Lung (tissue), 12 donors: ENCODE measurements around the gene APBA2. TPM values are rescaled to one million over a fixed set of nuclear protein-coding genes. Genes with fewer than 3 reads are reported as not detected.

Source experiments
- ATAC-seq: fragments of 200-7000 bp; cut with Tn5 transposase; one replicate; pipeline ENCODE4 v1.9.1; 2020; ENCODE audit warnings: moderate number of reproducible peaks; ENCODE audit not compliant: insufficient read depth, low FRiP score
- DNase-seq, 3 donors: peaks; one replicate each; pipeline ENCODE4 v3.0.0-alpha.2; 2013 to 2017
- H3K27ac ChIP-seq, 2 donors: one replicate each; pipeline ENCODE4 v1.5.1; 2013; ENCODE audit warnings: mild to moderate bottlenecking in 2 of 2, moderate library complexity in 2 of 2, control low read depth in 1 of 2, inconsistent platforms in 1 of 2, low read depth in 1 of 2, low read length in 1 of 2
- H3K27me3 ChIP-seq, 3 donors: one replicate each; pipeline ENCODE4 v1.5.1; 2013; ENCODE audit warnings: low read length in 2 of 3; ENCODE audit not compliant: control insufficient read depth in 3 of 3, insufficient read depth in 3 of 3
- H3K36me3 ChIP-seq, 4 donors: one replicate each; pipeline ENCODE4 v1.5.1; 2013; ENCODE audit warnings: low read length in 4 of 4, mild to moderate bottlenecking in 1 of 4, moderate library complexity in 1 of 4; ENCODE audit not compliant: control insufficient read depth in 4 of 4, insufficient read depth in 4 of 4
- H3K4me1 ChIP-seq, 5 donors: one replicate each; pipeline ENCODE4 v1.5.1; 2013; ENCODE audit warnings: low read length in 5 of 5, mild to moderate bottlenecking in 2 of 5, moderate library complexity in 1 of 5; ENCODE audit not compliant: control insufficient read depth in 5 of 5, insufficient read depth in 5 of 5
- H3K4me3 ChIP-seq: one replicate; pipeline ENCODE4 v1.5.1; 2013; ENCODE audit warnings: mild to moderate bottlenecking, control low read depth, moderate library complexity
- H3K9ac ChIP-seq, 2 donors: one replicate each; pipeline ENCODE4 v1.5.1; 2013; ENCODE audit warnings: low read length in 2 of 2, control low read depth in 1 of 2; ENCODE audit not compliant: insufficient read depth in 1 of 2
- H3K9me3 ChIP-seq, 4 donors: one replicate each; pipeline ENCODE4 v1.5.1; 2013; ENCODE audit warnings: low read length in 3 of 4, mild to moderate bottlenecking in 1 of 4, moderate library complexity in 1 of 4; ENCODE audit not compliant: control insufficient read depth in 4 of 4, insufficient read depth in 3 of 4
- CTCF ChIP-seq: IDR thresholded peaks from 2 replicates; pipeline ENCODE4 v1.5.1; 2012; ENCODE audit warnings: mild to moderate bottlenecking; ENCODE audit errors: control extremely low read depth, extremely low read depth
- WGBS, 2 donors: extraction: QIAGEN DNeasy Blood & Tissue Kit; methylation state at CpG; one replicate each; pipeline ENCODE4 v1.1.7; 2013; 5-methylcytosine and 5-hydroxymethylcytosine counted together
- polyA plus RNA-seq, 2 donors: library from polyadenylated mRNA; stranded (reverse); fragments of 200-250 nt; gene quantifications; one replicate each; pipeline ENCODE4 v1.2.1, GENCODE V29; 2013
- total RNA-seq, 2 donors: library from RNA; depleted of rRNA in 1 of 2; stranded (reverse); fragments of >200 nt in 1 of 2; gene quantifications; one replicate each; pipeline ENCODE4 v1.2.1, GENCODE V29; 2014 to 2021
- donor health status: control.
- donor health status: control.
- donor health status: Bipolar disorder and iron deficiency.
- donor health status: healthy.
- donor health status: DM: yes; HTN: yes; CAD: no.

Gene APBA2
- total and polyA plus RNA-seq, 4 donors: 1.6 to 18.3 (median 4.5) TPM

DNA sequence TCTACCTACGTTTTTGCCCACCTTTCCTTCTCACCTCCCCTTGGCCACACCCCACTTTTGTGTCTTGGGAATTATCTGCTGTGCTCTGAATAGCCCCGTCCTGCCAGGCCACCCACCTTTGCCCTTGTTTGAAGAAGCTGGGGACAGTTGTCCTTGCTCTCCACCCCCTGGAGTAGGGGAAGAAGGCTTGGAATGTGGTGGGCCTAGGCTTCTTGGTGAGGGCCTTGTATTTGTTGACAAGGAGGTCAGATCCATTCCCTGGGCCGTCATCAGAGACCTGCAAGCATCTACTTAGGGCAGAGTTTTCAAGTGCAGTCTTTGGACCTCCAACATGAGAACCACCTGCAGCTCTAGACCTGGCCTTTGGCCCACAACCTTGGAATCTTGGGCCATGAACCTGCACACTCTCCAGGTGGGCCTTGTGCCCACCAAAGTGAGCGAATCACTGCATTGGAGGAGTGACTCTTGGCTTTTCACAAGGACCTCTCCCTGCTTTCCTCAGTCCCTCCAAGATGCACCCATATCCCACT, 160.6 kb downstream of the APBA2 start:
- TF ChIP-seq CTCF: no peak
- H3K27ac ChIP-seq: no peak overlapping the region
- H3K27me3 ChIP-seq: no peaks in the 10 kb centered on the region
- H3K36me3 ChIP-seq: no peaks in the 10 kb centered on the region
- no peaks in the 10 kb centered on the region for H3K9me3 ChIP-seq
- H3K4me1 ChIP-seq: peaks cover 0 to 8% (median 0%) of the 10 kb centered on the region in 5 donors
- WGBS, 2 donors: 87 to 91% methylated on average over 4 of the region's 4 CpGs
- DNase-seq: no peak
- no peak overlapping the region for H3K4me3 ChIP-seq
- ATAC-seq: no peak
- H3K9ac ChIP-seq: no peak overlapping the region

- Histone ChIP-seq H3K27ac (no peak overlapping the region), H3K9ac (no peak overlapping the region), H3K27me3 (no peaks in the 10 kb centered on the region), H3K4me3 (no peak overlapping the region), H3K36me3 (no peaks in the 10 kb centered on the region), H3K4me1 (peaks cover 0 to 8% (median 0%) of the 10 kb centered on the region in 5 donors), H3K9me3 (no peaks in the 10 kb centered on the region)
- DNase-seq (no peak), ATAC-seq (no peak)
- WGBS, 2 donors: 95% methylated on average over 5 of the region's 5 CpGs
- no peak for TF ChIP-seq CTCF
Observed at GRCh38 chr15:29046977-29047376, 161.2 kb downstream of the APBA2 start.

- Histone ChIP-seq H3K4me1 (peaks cover 0 to 8% (median 0%) of the 10 kb centered on the region in 5 donors), H3K36me3 (no peaks in the 10 kb centered on the region), H3K9me3 (peaks cover 0 to under 1% (median 0%) of the 10 kb centered on the region in 4 donors), H3K9ac (no peak overlapping the region), H3K4me3 (no peak overlapping the region), H3K27ac (no peak overlapping the region), H3K27me3 (no peaks in the 10 kb centered on the region)
- TF ChIP-seq CTCF: no peak
- DNase-seq (no peak), ATAC-seq (no peak)
- 93 to 96% methylated on average over 9 of the region's 9 CpGs for WGBS, 2 donors
Observed at GRCh38 chr15:29048011-29048410, 162.2 kb downstream of the APBA2 start.

GRCh38 chr15:29050870-29051269, 165.1 kb downstream of the APBA2 start:
- H3K27ac ChIP-seq: no peak overlapping the region
- H3K36me3 ChIP-seq: no peaks in the 10 kb centered on the region
- no peak for ATAC-seq
- no peak for TF ChIP-seq CTCF
- 66 to 80% methylated on average over 6 of the region's 6 CpGs for WGBS, 2 donors
- H3K9ac ChIP-seq: no peak overlapping the region
- H3K9me3 ChIP-seq: peaks cover 0 to 5% (median 0%) of the 10 kb centered on the region in 4 donors
- no peaks in the 10 kb centered on the region for H3K4me1 ChIP-seq
- no peak for DNase-seq
- H3K27me3 ChIP-seq: no peaks in the 10 kb centered on the region
- H3K4me3 ChIP-seq: no peak overlapping the region
